A673 (cell line): ENCODE results near the gene NLRP3.

Experiments used
- CTCF ChIP-seq: fragments of 300-800, 200-600 bp; sonication (generic); conservative IDR thresholded peaks from 2 replicates; pipeline ENCODE4 v1.5.1; 2017; ENCODE audit warnings: low read depth, mild to moderate bottlenecking, antibody characterized with exemption, low read length, moderate library complexity, mixed read lengths
- EZH2 ChIP-seq: fragments of 200-600 bp; sonication (generic); IDR thresholded peaks from 2 replicates; pipeline ENCODE4 v1.6.1; 2017; ENCODE audit warnings: borderline replicate concordance, low read depth, mild to moderate bottlenecking, mixed read lengths, antibody characterized with exemption, low read length; ENCODE audit not compliant: poor library complexity, severe bottlenecking

- no peak for TF ChIP-seq EZH2
- TF ChIP-seq CTCF, result no peak
Observed at GRCh38 chr1:247468481-247469140, 52.6 kb downstream of the NLRP3 start.
